Measurements from ENCODE around the gene MPZL1.

The MPZL1 gene

GRCh38 chr1:167697667-167698141 is 24.1 kb upstream of the MPZL1 start:
- no peak for TF ChIP-seq CTCF (IDR thresholded peaks at IDR 0.05)
- no peak overlapping the region for H3K4me3 Mint-ChIP-seq
- DNase-seq = no peak
- H3K36me3 Mint-ChIP-seq (ENCODE audit: low read depth) = no peaks in the 10 kb centered on the region
- peaks cover 22% of the 10 kb centered on the region for H3K27me3 Mint-ChIP-seq (ENCODE audit: low read depth, poor library complexity)
- H3K4me1 Mint-ChIP-seq = peaks cover 28% of the 10 kb centered on the region
- no peak overlapping the region for H3K27ac Mint-ChIP-seq
- H3K9me3 Mint-ChIP-seq = no peaks in the 10 kb centered on the region

DNA sequence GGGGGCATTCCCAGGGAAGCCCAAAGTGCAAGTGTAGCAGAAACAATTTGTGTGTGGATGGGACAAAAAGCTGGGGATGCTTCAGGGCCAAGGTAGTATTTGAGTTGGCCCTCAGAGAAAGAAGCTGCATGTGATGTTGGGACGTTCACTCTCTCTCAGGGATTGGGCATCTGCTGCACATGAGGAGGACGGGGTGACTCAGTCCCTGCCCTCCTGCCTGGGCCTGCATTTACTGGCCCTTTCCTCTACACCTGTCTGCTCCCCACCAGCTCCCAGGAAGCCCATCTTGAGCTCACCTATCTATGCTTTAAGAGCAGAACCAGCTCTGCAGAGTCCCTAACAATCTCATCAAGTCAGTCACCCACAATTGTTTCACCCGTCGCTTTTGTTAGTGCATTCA is 23.5 kb upstream of the MPZL1 start:
- Mint-ChIP-seq H3K4me3 (no peak overlapping the region), H3K27ac (no peak overlapping the region), H3K9me3 (no peaks in the 10 kb centered on the region), H3K36me3 (ENCODE audit: low read depth) (no peaks in the 10 kb centered on the region), H3K4me1 (peaks cover 27% of the 10 kb centered on the region), H3K27me3 (ENCODE audit: low read depth, poor library complexity) (peaks cover 22% of the 10 kb centered on the region)
- no peak for TF ChIP-seq CTCF (IDR thresholded peaks at IDR 0.05)
- no peak for DNase-seq

DNA sequence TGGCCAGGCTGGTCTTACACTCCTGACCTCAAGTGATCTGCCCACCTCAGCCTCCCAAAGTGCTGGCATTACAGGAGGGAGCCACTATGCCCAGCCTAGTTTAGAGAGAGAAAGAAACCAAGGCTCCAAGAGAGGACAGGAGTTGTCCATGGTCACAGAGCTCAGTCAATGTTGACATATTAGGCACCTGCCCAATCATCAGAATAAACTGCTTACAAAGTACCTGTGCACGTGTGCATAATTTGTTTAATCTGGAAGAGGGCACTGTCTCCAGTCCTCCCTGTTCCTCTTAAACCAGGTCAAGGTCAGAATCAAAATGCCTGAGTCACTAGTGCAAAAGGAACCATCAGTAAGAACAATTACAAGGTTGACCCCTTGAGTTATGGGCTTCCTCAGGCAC is 20.3 kb upstream of the MPZL1 start:
- H3K27me3 Mint-ChIP-seq (ENCODE audit: low read depth, poor library complexity) = peaks cover 30% of the 10 kb centered on the region
- peaks cover 28% of the 10 kb centered on the region for H3K4me1 Mint-ChIP-seq
- no peaks in the 10 kb centered on the region for H3K9me3 Mint-ChIP-seq
- H3K4me3 Mint-ChIP-seq = no peak overlapping the region
- no peaks in the 10 kb centered on the region for H3K36me3 Mint-ChIP-seq (ENCODE audit: low read depth)
- no peak for TF ChIP-seq CTCF (IDR thresholded peaks at IDR 0.05)
- DNase-seq = no peak
- H3K27ac Mint-ChIP-seq = no peak overlapping the region

DNA sequence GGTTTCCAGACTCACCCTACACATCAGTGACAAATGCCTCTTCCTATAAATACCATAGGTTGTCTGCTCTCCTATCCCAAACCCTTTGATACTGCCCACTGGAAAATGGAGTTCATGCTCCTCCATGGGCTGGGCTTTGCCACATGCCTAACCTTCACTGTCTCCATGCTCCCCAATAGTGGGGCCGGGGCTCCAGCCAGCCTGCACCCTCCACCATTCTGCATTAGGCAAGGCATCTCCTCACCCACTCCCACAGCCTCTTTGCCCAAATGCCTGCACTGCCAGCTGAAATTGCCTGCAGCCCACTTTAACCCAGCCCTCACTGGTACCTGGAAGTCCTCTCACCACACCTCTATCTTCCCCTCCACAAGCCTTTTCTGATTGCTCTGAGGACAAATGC is 18.2 kb upstream of the MPZL1 start:
- peaks cover 35% of the 10 kb centered on the region for H3K4me1 Mint-ChIP-seq
- H3K27me3 Mint-ChIP-seq (ENCODE audit: low read depth, poor library complexity) = peaks cover 30% of the 10 kb centered on the region
- H3K4me3 Mint-ChIP-seq = no peak overlapping the region
- H3K27ac Mint-ChIP-seq = no peak overlapping the region
- H3K9me3 Mint-ChIP-seq = no peaks in the 10 kb centered on the region
- no peak for TF ChIP-seq CTCF (IDR thresholded peaks at IDR 0.05)
- DNase-seq = no peak
- no peaks in the 10 kb centered on the region for H3K36me3 Mint-ChIP-seq (ENCODE audit: low read depth)

GRCh38 chr1:167704715-167705114 is 17.1 kb upstream of the MPZL1 start:
- no peak overlapping the region for H3K27ac Mint-ChIP-seq
- no peaks in the 10 kb centered on the region for H3K36me3 Mint-ChIP-seq (ENCODE audit: low read depth)
- no peak overlapping the region for H3K4me3 Mint-ChIP-seq
- H3K27me3 Mint-ChIP-seq (ENCODE audit: low read depth, poor library complexity) = peaks cover 22% of the 10 kb centered on the region
- peaks cover 43% of the 10 kb centered on the region for H3K4me1 Mint-ChIP-seq
- no peak for TF ChIP-seq CTCF (IDR thresholded peaks at IDR 0.05)
- DNase-seq = no peak
- no peaks in the 10 kb centered on the region for H3K9me3 Mint-ChIP-seq

- Mint-ChIP-seq H3K9me3 (no peaks in the 10 kb centered on the region), H3K36me3 (ENCODE audit: low read depth) (no peaks in the 10 kb centered on the region), H3K4me1 (peaks cover 43% of the 10 kb centered on the region), H3K4me3 (no peak overlapping the region), H3K27me3 (ENCODE audit: low read depth, poor library complexity) (peaks cover 21% of the 10 kb centered on the region), H3K27ac (no peak overlapping the region)
- DNase-seq = no peak
- TF ChIP-seq CTCF (IDR thresholded peaks at IDR 0.05) = no peak
These were observed 16.5 kb upstream of the MPZL1 start for GRCh38 chr1:167705250-167705649.
